ENCODE data around the gene SAP25. TPM values are rescaled to one million over a fixed set of nuclear protein-coding genes. Genes with fewer than 3 reads are reported as not detected.

The SAP25 gene
- polyA plus RNA-seq, 1 of the 3 experiments (the other 2 are of a cell fraction) = 1.2 TPM

GRCh38 chr7:100600730-100601038 is 27.0 kb upstream of the SAP25 start:
- no peak overlapping the region for H3K4me2 ChIP-seq
- 92% methylated on average over 9 of the region's 9 CpGs for WGBS (ENCODE audit: low lambda C conversion rate)
- H3K9me3 ChIP-seq = no peaks in the 10 kb centered on the region
- no peak overlapping the region for H3K4me3 ChIP-seq (ENCODE audit: low read depth in 2 of 2, low read length in 1 of 2)
- peaks cover 10 to 25% of the 10 kb centered on the region in 2 experiments; a peak in 3 of 4 replicates for H3K4me1 ChIP-seq (ENCODE audit: control insufficient read depth in 1 of 2, insufficient read depth in 2 of 2, low read depth in 1 of 2, low read length in 1 of 2)
- H3K36me3 ChIP-seq (replicated peaks in 1 of 2; ENCODE audit: control insufficient read depth in 1 of 2, insufficient read depth in 2 of 2, low read length in 1 of 2) = peaks cover 6 to 8% of the 10 kb centered on the region in 2 experiments
- CTCF ChIA-PET = interaction anchor here (2.0 to 3.8 kb wide), 2 partner anchors 32 to 91 kb away, joined by 8 to 28 read pairs; no protein-coding TSS in a partner anchor
- DNase-seq = no peak
- no peaks in the 10 kb centered on the region for H3K27me3 ChIP-seq (ENCODE audit: insufficient read depth)
- peak overlapping the region in 1 of 2 experiments; percentile 32; a peak in 1 of 4 replicates for H3K27ac ChIP-seq (ENCODE audit: low read depth in 2 of 2, low read length in 1 of 2)
- peaks cover 18% of the 10 kb centered on the region for H3K79me2 ChIP-seq (ENCODE audit: insufficient read depth)
- POLR2A ChIA-PET = interaction anchor here (3.6 kb wide), 1 partner anchor 15 kb away, joined by 63 read pairs; the partner anchor contains the start of genes FBXO24 and LRCH4
- H3K9ac ChIP-seq = no peak overlapping the region
- TF ChIP-seq MAX (IDR thresholded peaks at IDR 0.05; ENCODE audit: low read depth) (no peak), ZBTB33 (IDR thresholded peaks at IDR 0.05; ENCODE audit: borderline replicate concordance, low read depth) (no peak), USF1 (IDR thresholded peaks at IDR 0.05; ENCODE audit: borderline replicate concordance, low read depth) (no peak), TEAD4 (IDR thresholded peaks at IDR 0.05; ENCODE audit: borderline replicate concordance, insufficient read depth) (no peak), MXI1 (IDR thresholded peaks at IDR 0.05; ENCODE audit: low read depth, low read length) (no peak), FOXJ3 (CRISPR knock-in tag; IDR thresholded peaks at IDR 0.05) (no peak), REST (IDR thresholded peaks at IDR 0.05; ENCODE audit: low read depth, low read length) (no peak), FOXM1 (IDR thresholded peaks at IDR 0.05; ENCODE audit: low read depth) (no peak), TCF12 (IDR thresholded peaks at IDR 0.05) (no peak), YY1 (IDR thresholded peaks at IDR 0.05; ENCODE audit: low read depth) (no peak), POLR2AphosphoS5 (IDR thresholded peaks at IDR 0.05; ENCODE audit: low read depth, low read length) (no peak), ELF1 (IDR thresholded peaks at IDR 0.05) (no peak)
- TF ChIP-seq, protein P1, sequence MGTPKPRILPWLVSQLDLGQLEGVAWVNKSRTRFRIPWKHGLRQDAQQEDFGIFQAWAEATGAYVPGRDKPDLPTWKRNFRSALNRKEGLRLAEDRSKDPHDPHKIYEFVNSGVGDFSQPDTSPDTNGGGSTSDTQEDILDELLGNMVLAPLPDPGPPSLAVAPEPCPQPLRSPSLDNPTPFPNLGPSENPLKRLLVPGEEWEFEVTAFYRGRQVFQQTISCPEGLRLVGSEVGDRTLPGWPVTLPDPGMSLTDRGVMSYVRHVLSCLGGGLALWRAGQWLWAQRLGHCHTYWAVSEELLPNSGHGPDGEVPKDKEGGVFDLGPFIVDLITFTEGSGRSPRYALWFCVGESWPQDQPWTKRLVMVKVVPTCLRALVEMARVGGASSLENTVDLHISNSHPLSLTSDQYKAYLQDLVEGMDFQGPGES (IDR thresholded peaks at IDR 0.05; ENCODE audit: low read depth, low read length) = no peak
- H3F3A ChIP-seq (replicated peaks; ENCODE audit: insufficient read depth) = peaks cover 8% of the 10 kb centered on the region
- H4K20me1 ChIP-seq (ENCODE audit: insufficient read depth) = no peaks in the 10 kb centered on the region
- H3K9me2 ChIP-seq = no peaks in the 10 kb centered on the region
- H2AFZ ChIP-seq (ENCODE audit: low read depth) = no peak overlapping the region

Data from SK-N-SH (cell line).